Measurements from ENCODE around the gene OR11H7.
"Not testable (repeated sequence)": the region's sequence is repeated elsewhere in the genome, so short reads cannot be mapped to it uniquely, and the experiment has no call there.

The OR11H7 gene

DNA sequence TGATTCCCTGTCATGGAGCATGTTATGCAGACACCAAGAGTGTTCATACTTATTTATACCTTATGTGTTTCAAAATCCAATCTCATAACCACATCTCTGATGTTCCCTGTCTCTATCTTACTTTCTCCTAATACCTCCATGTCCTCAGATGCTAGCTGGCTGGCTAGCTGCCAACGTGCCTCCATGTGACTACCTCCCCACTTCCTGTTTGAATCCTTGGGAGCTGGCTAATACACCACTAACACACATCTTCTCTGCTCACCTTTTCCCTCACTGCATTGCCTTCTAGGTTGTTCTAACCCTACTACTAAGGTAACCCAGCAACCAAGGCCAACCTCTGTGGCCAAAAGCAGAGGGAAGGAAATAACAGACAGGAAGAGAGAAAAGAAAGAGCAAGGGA is 49.6 kb downstream of the OR11H7 start:
- DNase-seq (ENCODE audit: low read depth in 2 of 2), result no peak

GRCh38 chr14:20280265-20280664 is 51.5 kb downstream of the OR11H7 start:
- not testable (repeated sequence) for DNase-seq (ENCODE audit: low read depth in 2 of 2)
